Keratinocyte (primary cell): ENCODE results near the gene GNG8.

Experiments
- CTCF ChIP-seq, 3 experiments: IDR thresholded peaks in 1 of 3; conservative IDR thresholded peaks in 1 of 3; optimal IDR thresholded peaks in 1 of 3; 2 replicates in 2 of 3; 3 replicates in 1 of 3; pipeline versions ENCODE3 to v1.5.1; 2011; ENCODE audit warnings: low read length in 3 of 3, mild to moderate bottlenecking in 3 of 3, moderate library complexity in 2 of 3, control low read depth in 1 of 3, inconsistent platforms in 1 of 3; ENCODE audit not compliant: insufficient read depth in 2 of 3; ENCODE audit errors: extremely low read depth in 1 of 3
- EZH2 ChIP-seq: IDR thresholded peaks from one replicate; pipeline ENCODE4 v1.6.1; 2012; ENCODE audit warnings: inconsistent platforms, mild to moderate bottlenecking, low read length, moderate library complexity

- TF ChIP-seq CTCF (optimal IDR thresholded peaks at IDR 0.05 in 1 of 3, IDR thresholded peaks at IDR 0.05 in 1 of 3, conservative IDR thresholded peaks at IDR 0.05 in 1 of 3; ENCODE audit: extremely low read depth in 1 of 3, insufficient read depth in 2 of 3, low read length in 3 of 3) (peak; percentile 44 to 82 (median 66)), EZH2 (no peak)
These were observed 19.2 kb downstream of the GNG8 start for GRCh38 chr19:46616631-46617322.
